Glutamatergic neuron (in vitro differentiated cells): ENCODE measurements around the gene CER1. TPM values are rescaled to one million over a fixed set of nuclear protein-coding genes. Genes with fewer than 3 reads are reported as not detected.

Source experiments
- DNase-seq: peaks from one replicate; pipeline ENCODE4 v3.0.0; 2022
- H3K27ac Mint-ChIP-seq: one replicate; pipeline ENCODE4 v1.8.0; 2020; ENCODE audit warnings: mild to moderate bottlenecking, mixed read lengths, inconsistent platforms; ENCODE audit not compliant: unreplicated experiment
- H3K27me3 Mint-ChIP-seq: one replicate; pipeline ENCODE4 v1.8.0; 2020; ENCODE audit warnings: mild to moderate bottlenecking, moderate library complexity, mixed read lengths, inconsistent platforms; ENCODE audit not compliant: unreplicated experiment
- H3K36me3 Mint-ChIP-seq: one replicate; pipeline ENCODE4 v1.8.0; 2020; ENCODE audit warnings: mild to moderate bottlenecking, mixed read lengths, inconsistent platforms; ENCODE audit not compliant: unreplicated experiment
- H3K4me1 Mint-ChIP-seq: one replicate; pipeline ENCODE4 v1.8.0; 2020; ENCODE audit warnings: mild to moderate bottlenecking, low read depth, mixed read lengths, inconsistent platforms; ENCODE audit not compliant: unreplicated experiment
- H3K4me3 Mint-ChIP-seq: one replicate; pipeline ENCODE4 v1.8.0; 2020; ENCODE audit warnings: mild to moderate bottlenecking, mixed read lengths, inconsistent platforms; ENCODE audit not compliant: unreplicated experiment
- H3K9me3 Mint-ChIP-seq: one replicate; pipeline ENCODE4 v1.8.0; 2020; ENCODE audit warnings: mild to moderate bottlenecking, moderate library complexity, mixed read lengths, inconsistent platforms; ENCODE audit not compliant: unreplicated experiment
- total RNA-seq: library from RNA; stranded (reverse); fragmentation: NEBNext Ultra II Directional; extraction: Animal tissue kit (Norgen Biotek cat#: 25700); gene quantifications from one replicate; pipeline ENCODE4 v1.2.1, GENCODE V29; 2021; ENCODE audit not compliant: unreplicated experiment
- TF ChIP-seq, protein P1 (sequence below): fragments of 200-600 bp; sonication (generic); IDR thresholded peaks from one replicate; pipeline ENCODE4 v1.5.0; 2021; ENCODE audit not compliant: partially characterized antibody, unreplicated experiment

CER1 gene
- total RNA-seq, 1 donor from 2014 or later = 3.0 TPM

DNA sequence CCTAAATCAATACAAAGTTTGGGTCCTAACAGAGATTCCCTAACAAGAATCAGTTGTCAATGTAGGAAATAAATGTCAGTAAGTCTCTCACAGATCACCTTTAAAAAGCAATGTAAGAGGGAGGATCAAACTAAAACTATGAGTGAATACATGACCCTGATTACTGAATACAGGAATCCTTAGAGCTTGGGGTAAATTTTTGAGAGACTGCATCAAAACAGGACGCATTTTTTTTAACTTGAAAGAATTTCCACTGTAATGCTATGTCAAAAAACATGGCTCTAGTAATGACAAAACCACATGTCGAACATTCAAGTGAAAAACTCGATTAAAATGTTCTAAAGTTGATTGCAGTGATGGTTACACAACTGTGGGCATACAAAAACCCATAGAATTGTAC lies 51.2 kb downstream of the CER1 start:
- no peaks in the 10 kb centered on the region for H3K27me3 Mint-ChIP-seq
- H3K27ac Mint-ChIP-seq = no peak overlapping the region
- H3K9me3 Mint-ChIP-seq = no peaks in the 10 kb centered on the region
- H3K4me1 Mint-ChIP-seq = no peaks in the 10 kb centered on the region
- no peak for DNase-seq
- TF ChIP-seq, protein P1, sequence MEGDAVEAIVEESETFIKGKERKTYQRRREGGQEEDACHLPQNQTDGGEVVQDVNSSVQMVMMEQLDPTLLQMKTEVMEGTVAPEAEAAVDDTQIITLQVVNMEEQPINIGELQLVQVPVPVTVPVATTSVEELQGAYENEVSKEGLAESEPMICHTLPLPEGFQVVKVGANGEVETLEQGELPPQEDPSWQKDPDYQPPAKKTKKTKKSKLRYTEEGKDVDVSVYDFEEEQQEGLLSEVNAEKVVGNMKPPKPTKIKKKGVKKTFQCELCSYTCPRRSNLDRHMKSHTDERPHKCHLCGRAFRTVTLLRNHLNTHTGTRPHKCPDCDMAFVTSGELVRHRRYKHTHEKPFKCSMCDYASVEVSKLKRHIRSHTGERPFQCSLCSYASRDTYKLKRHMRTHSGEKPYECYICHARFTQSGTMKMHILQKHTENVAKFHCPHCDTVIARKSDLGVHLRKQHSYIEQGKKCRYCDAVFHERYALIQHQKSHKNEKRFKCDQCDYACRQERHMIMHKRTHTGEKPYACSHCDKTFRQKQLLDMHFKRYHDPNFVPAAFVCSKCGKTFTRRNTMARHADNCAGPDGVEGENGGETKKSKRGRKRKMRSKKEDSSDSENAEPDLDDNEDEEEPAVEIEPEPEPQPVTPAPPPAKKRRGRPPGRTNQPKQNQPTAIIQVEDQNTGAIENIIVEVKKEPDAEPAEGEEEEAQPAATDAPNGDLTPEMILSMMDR = no peak
- H3K4me3 Mint-ChIP-seq = no peak overlapping the region
- H3K36me3 Mint-ChIP-seq = no peaks in the 10 kb centered on the region

- H3K27me3 Mint-ChIP-seq = no peaks in the 10 kb centered on the region
- no peak overlapping the region for H3K4me3 Mint-ChIP-seq
- no peaks in the 10 kb centered on the region for H3K36me3 Mint-ChIP-seq
- H3K4me1 Mint-ChIP-seq = no peaks in the 10 kb centered on the region
- no peak overlapping the region for H3K27ac Mint-ChIP-seq
- no peaks in the 10 kb centered on the region for H3K9me3 Mint-ChIP-seq
- DNase-seq = no peak
- TF ChIP-seq, protein P1 = no peak
These were observed 51.8 kb downstream of the CER1 start for GRCh38 chr9:14670718-14671117.

Other genes with a start within 250 kb of the CER1 start
- gene ZDHHC21, start 29.3 kb downstream of the CER1 start, total RNA-seq = 15.2 TPM
- gene FREM1, start 187.7 kb upstream of the CER1 start, total RNA-seq = 1.7 TPM